Pulmonary artery endothelial cell (primary cell): ENCODE data around the gene OGDH. TPM values are rescaled to one million over a fixed set of nuclear protein-coding genes. Genes with fewer than 3 reads are reported as not detected.
"Not testable (repeated sequence)": the region's sequence is repeated elsewhere in the genome, so short reads cannot be mapped to it uniquely, and the experiment has no call there.

Experiments used
- DNase-seq: peaks from one replicate; pipeline ENCODE4 v3.0.0-alpha.2; 2011; ENCODE audit warnings: low read depth, low spot score
- total RNA-seq: library from RNA; depleted of rRNA; stranded (reverse); fragments of >200 nt; gene quantifications from 2 replicates; pipeline ENCODE4 v1.2.3, GENCODE V29; 2014

OGDH gene
- total RNA-seq, 1 donor from 2014 or later = 49.6 TPM

- no peak for DNase-seq
These were observed 60.1 kb downstream of the OGDH start for GRCh38 chr7:44666566-44666965.

GRCh38 chr7:44667190-44667589 is 60.8 kb downstream of the OGDH start:
- no peak for DNase-seq

- no peak for DNase-seq
These were observed 64.6 kb downstream of the OGDH start for GRCh38 chr7:44671069-44671468.

GRCh38 chr7:44673324-44673723 is 66.9 kb downstream of the OGDH start:
- no peak for DNase-seq

- DNase-seq = no peak
These were observed 67.3 kb downstream of the OGDH start for GRCh38 chr7:44673771-44674170.

GRCh38 chr7:44674381-44674780 is 68.0 kb downstream of the OGDH start:
- no peak for DNase-seq

- no peak for DNase-seq
These were observed 70.3 kb downstream of the OGDH start for GRCh38 chr7:44676776-44677175.

- DNase-seq = no peak
These were observed 71.7 kb downstream of the OGDH start for GRCh38 chr7:44678101-44678470.

- no peak for DNase-seq
These were observed 72.2 kb downstream of the OGDH start for GRCh38 chr7:44678471-44679179.

- no peak for DNase-seq
These were observed 75.2 kb downstream of the OGDH start for GRCh38 chr7:44681645-44682044.

- DNase-seq = no peak
These were observed 79.3 kb downstream of the OGDH start for GRCh38 chr7:44685723-44686122.

GRCh38 chr7:44689427-44689826 is 83.0 kb downstream of the OGDH start:
- no peak for DNase-seq

GRCh38 chr7:44693641-44694313 is 87.3 kb downstream of the OGDH start:
- DNase-seq = no peak

GRCh38 chr7:44694326-44694725 is 87.9 kb downstream of the OGDH start:
- DNase-seq = no peak

- no peak for DNase-seq
These were observed 88.3 kb downstream of the OGDH start for GRCh38 chr7:44694766-44695165.

GRCh38 chr7:44695756-44696155 is 89.3 kb downstream of the OGDH start:
- no peak for DNase-seq

- no peak for DNase-seq
These were observed 90.3 kb downstream of the OGDH start for GRCh38 chr7:44696728-44697127.

GRCh38 chr7:44697136-44698045 is 91.0 kb downstream of the OGDH start:
- no peak for DNase-seq

- DNase-seq = no peak
These were observed 91.7 kb downstream of the OGDH start for GRCh38 chr7:44698046-44698580.

GRCh38 chr7:44699598-44699997 is 93.2 kb downstream of the OGDH start:
- DNase-seq = not testable (repeated sequence)

GRCh38 chr7:44700322-44700721 is 93.9 kb downstream of the OGDH start:
- DNase-seq = no peak

GRCh38 chr7:44703391-44703790 is 97.0 kb downstream of the OGDH start:
- DNase-seq = not testable (repeated sequence)
